Stimulated activated CD4-positive, alpha-beta T cell treated with anti-CD3 and anti-CD28 coated beads, Interleukin-15, amount 100 ng/mL, for 1 hour (primary cell): Measurements from ENCODE around the gene HIC2.
"Not testable (repeated sequence)": the region's sequence is repeated elsewhere in the genome, so short reads cannot be mapped to it uniquely, and the experiment has no call there.

Experiments
- DNase-seq, 2 donors: peaks; one replicate each; pipeline ENCODE4 v3.0.0-alpha.2; 2020; ENCODE audit warnings: low read depth in 1 of 2, low spot score in 1 of 2

HIC2 gene

GRCh38 chr22:21490556-21490955 is 73.4 kb downstream of the HIC2 start:
- not testable (repeated sequence) for DNase-seq

GRCh38 chr22:21492271-21492670 is 75.1 kb downstream of the HIC2 start:
- DNase-seq, result not testable (repeated sequence)

GRCh38 chr22:21493789-21494782 is 76.9 kb downstream of the HIC2 start:
- DNase-seq, result not testable (repeated sequence)

- not testable (repeated sequence) for DNase-seq
Observed at GRCh38 chr22:21497984-21498383, 80.8 kb downstream of the HIC2 start.

- not testable (repeated sequence) for DNase-seq
Observed at GRCh38 chr22:21498489-21498888, 81.3 kb downstream of the HIC2 start.

- DNase-seq, result not testable (repeated sequence)
Observed at GRCh38 chr22:21499623-21500506, 82.7 kb downstream of the HIC2 start.
